IMR-90 (cell line): Measurements from ENCODE around the gene WIPF1. TPM values are rescaled to one million over a fixed set of nuclear protein-coding genes. Genes with fewer than 3 reads are reported as not detected.
A peak's percentile ranks its signal among the peaks of the same experiment; 100 is the strongest.

Experiments
- ATAC-seq: fragments of 200-7000 bp; cut with Tn5 transposase; 2 replicates; pipeline ENCODE4 v1.9.1; 2020; ENCODE audit warnings: low read depth, mild to moderate bottlenecking, moderate library complexity
- BruUV-seq: library from RNA; stranded (reverse); fragments of 400-500 nt; replicated peaks from 2 replicates; lab custom pipeline; 2021; lab: Mats Ljungman, UMichigan
- CTCF ChIA-PET: fragments of 300-600 bp; formaldehyde crosslinking; extraction: SDS; loops from one replicate; lab custom pipeline; 2021; ENCODE audit warnings: antibody characterized with exemption; lab: Yijun Ruan, JAX
- POLR2A ChIA-PET: fragments of 300-600 bp; sonication (Branson Sonifier 250); formaldehyde crosslinking; loops from one replicate; lab custom pipeline; 2022; ENCODE audit warnings: antibody characterized with exemption; ENCODE audit not compliant: unreplicated experiment; lab: Charles Lee
- DNase-seq: peaks from one replicate; pipeline ENCODE4 v3.0.0; 2013
- H2AFZ ChIP-seq: replicated peaks from 2 replicates; pipeline ENCODE3; 2013; ENCODE audit warnings: low read length, mild to moderate bottlenecking; ENCODE audit not compliant: poor library complexity
- H2AK5ac ChIP-seq: 2 replicates; pipeline ENCODE4 v1.6.1; 2013; ENCODE audit warnings: low read depth, low read length, inconsistent platforms
- H2AK9ac ChIP-seq: replicated peaks from 2 replicates; pipeline ENCODE3; 2013; ENCODE audit warnings: mild to moderate bottlenecking, low read depth, low read length, moderate library complexity; ENCODE audit not compliant: poor library complexity
- H2BK120ac ChIP-seq: 2 replicates; pipeline ENCODE4 v1.6.1; 2013; ENCODE audit warnings: low read depth, low read length, inconsistent platforms
- H2BK15ac ChIP-seq: 3 replicates; pipeline ENCODE4 v1.6.1; 2013; ENCODE audit warnings: low read depth, low read length, inconsistent platforms
- H2BK20ac ChIP-seq: 2 replicates; pipeline ENCODE4 v1.6.1; 2013; ENCODE audit warnings: low read depth, mild to moderate bottlenecking, inconsistent platforms, low read length, moderate library complexity
- H2BK5ac ChIP-seq: 2 replicates; pipeline ENCODE4 v1.6.1; 2013; ENCODE audit warnings: mild to moderate bottlenecking, low read depth, low read length, inconsistent platforms; ENCODE audit not compliant: poor library complexity, severe bottlenecking
- H3K14ac ChIP-seq: replicated peaks from 2 replicates; pipeline ENCODE4 v1.6.1; 2013; ENCODE audit warnings: low read depth, low read length, inconsistent platforms
- H3K18ac ChIP-seq: 2 replicates; pipeline ENCODE4 v1.6.1; 2013; ENCODE audit warnings: low read depth, low read length, control low read depth
- H3K23ac ChIP-seq: 2 replicates; pipeline ENCODE4 v1.6.1; 2013; ENCODE audit warnings: low read depth, low read length, inconsistent platforms
- H3K27ac ChIP-seq: 2 replicates; pipeline ENCODE4 v1.5.1; 2013; ENCODE audit warnings: mild to moderate bottlenecking, control low read depth, low read length; ENCODE audit not compliant: insufficient read depth
- H3K27me3 ChIP-seq: 2 replicates; pipeline ENCODE4 v1.6.1; 2013; ENCODE audit warnings: low read length; ENCODE audit not compliant: control insufficient read depth, insufficient read depth
- H3K36me3 ChIP-seq: 2 replicates; pipeline ENCODE4 v1.6.1; 2013; ENCODE audit warnings: low read length, mixed read lengths; ENCODE audit not compliant: control insufficient read depth, insufficient read depth
- H3K4ac ChIP-seq: 2 replicates; pipeline ENCODE4 v1.6.1; 2013; ENCODE audit warnings: low read depth, low read length, inconsistent platforms
- H3K4me1 ChIP-seq: 2 replicates; pipeline ENCODE4 v1.6.1; 2013; ENCODE audit warnings: low read length, mixed read lengths; ENCODE audit not compliant: control insufficient read depth, insufficient read depth
- H3K4me2 ChIP-seq: 2 replicates; pipeline ENCODE4 v1.6.1; 2013; ENCODE audit warnings: low read depth, mild to moderate bottlenecking, control low read depth, low read length, moderate library complexity
- H3K4me3 ChIP-seq: 2 replicates; pipeline ENCODE4 v1.5.1; 2013; ENCODE audit warnings: low read depth, mild to moderate bottlenecking, control low read depth, low read length, moderate library complexity; ENCODE audit not compliant: insufficient read depth
- H3K56ac ChIP-seq: 2 replicates; pipeline ENCODE4 v1.6.1; 2013; ENCODE audit warnings: low read length, inconsistent platforms; ENCODE audit not compliant: insufficient read depth; ENCODE audit errors: extremely low read depth
- H3K79me1 ChIP-seq, 2 experiments: 2 replicates each; pipeline ENCODE4 v1.6.1; 2013; ENCODE audit warnings: low read length in 2 of 2, inconsistent platforms in 1 of 2, low read depth in 1 of 2
- H3K9ac ChIP-seq: 2 replicates; pipeline ENCODE4 v1.6.1; 2013; ENCODE audit warnings: low read depth, low read length, control low read depth
- H3K9me1 ChIP-seq: 2 replicates; pipeline ENCODE4 v1.6.1; 2013; ENCODE audit warnings: low read length, inconsistent platforms; ENCODE audit not compliant: insufficient read depth
- H3K9me3 ChIP-seq: 2 replicates; pipeline ENCODE4 v1.6.1; 2013; ENCODE audit warnings: low read length; ENCODE audit not compliant: control insufficient read depth, insufficient read depth
- H4K20me1 ChIP-seq: 2 replicates; pipeline ENCODE4 v1.6.1; 2013; ENCODE audit warnings: low read length, inconsistent platforms; ENCODE audit not compliant: insufficient read depth
- H4K5ac ChIP-seq: 2 replicates; pipeline ENCODE4 v1.6.1; 2013; ENCODE audit warnings: mild to moderate bottlenecking, low read depth, low read length, control low read depth
- H4K8ac ChIP-seq, 2 experiments: 2 replicates each; pipeline ENCODE4 v1.6.1; 2013; ENCODE audit warnings: low read depth in 2 of 2, low read length in 2 of 2, control low read depth in 1 of 2, inconsistent platforms in 1 of 2
- H4K91ac ChIP-seq: 2 replicates; pipeline ENCODE4 v1.6.1; 2013; ENCODE audit warnings: low read depth, low read length, inconsistent platforms; ENCODE audit not compliant: insufficient read depth
- BHLHE40 ChIP-seq: fragments of 150-350 bp; IDR thresholded peaks from 2 replicates; pipeline ENCODE4 v1.6.1; 2016; ENCODE audit warnings: mild to moderate bottlenecking, low read depth, low read length
- CTCF ChIP-seq: conservative IDR thresholded peaks from 2 replicates; pipeline ENCODE4 v1.5.1; 2012; ENCODE audit warnings: mild to moderate bottlenecking, low read depth, low read length, improper control_type of control experiment
- WGBS, 2 experiments: methylation state at CpG; one replicate each; pipeline versions ENCODE4 v1.1.5 to v1.1.7; 2013; ENCODE audit warnings: missing lambda C conversion rate in 2 of 2; ENCODE audit not compliant: insufficient read length in 1 of 2; ENCODE audit errors: extremely low coverage in 2 of 2; 5-methylcytosine and 5-hydroxymethylcytosine counted together
- dilution Hi-C: fragments of 300-500 bp; cut with HindIII; formaldehyde crosslinking; loops from one replicate; pipeline ENCODE4 v1.14.3; 2018; ENCODE audit warnings: low sequenced_read_pairs; ENCODE audit not compliant: unreplicated experiment
- in situ Hi-C: fragments of 300-500 bp; cut with MboI; formaldehyde crosslinking; loops from 3 replicates; pipeline ENCODE4 v1.14.3; 2019; ENCODE audit warnings: low sequenced_read_pairs, inconsistent platforms, mixed read lengths
- intact Hi-C: fragments of 100-400 bp; cut with micrococcal nuclease; formaldehyde crosslinking; loops from 2 replicates; pipeline ENCODE4 v1.10.0; 2022
- polyA plus RNA-seq, 3 experiments: library from polyadenylated mRNA; depleted of rRNA; stranded (reverse); fragments of >200 nt; gene quantifications; 2 replicates each; pipeline ENCODE4 v1.2.3, GENCODE V29; 2012; ENCODE audit warnings: low replicate concordance in 1 of 3
- total RNA-seq: library from RNA; depleted of rRNA; stranded (reverse); fragments of >200 nt; gene quantifications from 2 replicates; pipeline ENCODE4 v1.2.3, GENCODE V29; 2012

The WIPF1 gene
- total and polyA plus RNA-seq, 2 of the 4 experiments (the other 2 are of a cell fraction) = 2.7 to 13.5 TPM

GRCh38 chr2:174607584-174607983 is 10.0 kb upstream of the WIPF1 start:
- Histone ChIP-seq H2AK9ac (no peak overlapping the region), H3K36me3 (no peaks in the 10 kb centered on the region), H2BK15ac (no peak overlapping the region), H4K8ac (no peak overlapping the region), H3K4me1 (peaks cover 2% of the 10 kb centered on the region), H3K14ac (0 out of 2 replicates have a peak overlapping the region, but pooled peaks have one; percentile 16), H2AFZ (no peak overlapping the region), H3K9me1 (peaks cover 14% of the 10 kb centered on the region), H3K27ac (no peak overlapping the region), H3K56ac (no peak overlapping the region), H2BK120ac (no peak overlapping the region), H3K4me3 (no peak overlapping the region), H2BK5ac (no peak overlapping the region), H3K9ac (no peak overlapping the region), H2AK5ac (peak overlapping the region; percentile 66; the same call in 1 of the 2 replicates), H3K27me3 (no peaks in the 10 kb centered on the region), H3K18ac (no peak overlapping the region), H4K20me1 (peaks cover 4% of the 10 kb centered on the region; the same call in 1 of the 2 replicates), H3K9me3 (no peaks in the 10 kb centered on the region), H3K4me2 (no peak overlapping the region), H3K4ac (peak overlapping the region; percentile 28; the same call in 1 of the 2 replicates), H2BK20ac (no peak overlapping the region), H4K5ac (no peak overlapping the region), H4K91ac (peak overlapping the region; percentile 28; the same call in 1 of the 2 replicates), H3K23ac (no peak overlapping the region), H3K79me1 (peaks cover 3 to 15% of the 10 kb centered on the region in 2 experiments; a peak in 2 of 4 replicates)
- intact Hi-C loops = no loop called here
- no peak for DNase-seq
- CTCF ChIA-PET = no interaction called here
- no peak for ATAC-seq
- in situ Hi-C loops = no loop called here
- dilution Hi-C loops = no loop called here
- 90% methylated on average over 1 of the region's 3 CpGs; no CpG with 5 or more reads in 1 of the 2 experiments for WGBS, 2 experiments
- no TSS peak for BruUV-seq
- TF ChIP-seq CTCF = no peak
- no peak for TF ChIP-seq BHLHE40
- POLR2A ChIA-PET = no interaction called here
